SK-N-SH (cell line): ENCODE measurements around the gene AFF3. TPM values are rescaled to one million over a fixed set of nuclear protein-coding genes. Genes with fewer than 3 reads are reported as not detected.

Experiments
- CTCF ChIA-PET: fragments of 300-600, 350-600 bp; formaldehyde crosslinking; extraction: SDS; loops from one replicate; lab custom pipeline; 2021; lab: Yijun Ruan, JAX
- POLR2A ChIA-PET: fragments of 350-600 bp; sonication (Branson Sonifier 250); formaldehyde crosslinking; extraction: SDS; loops from one replicate; lab custom pipeline; 2020; ENCODE audit warnings: antibody characterized with exemption, inconsistent platforms; lab: Yijun Ruan, JAX
- DNase-seq: peaks from one replicate; pipeline ENCODE4 v3.0.0; 2012
- H2AFZ ChIP-seq: fragments of 200-600 bp; sonication (generic); 2 replicates; pipeline ENCODE4 v1.8.1; 2016; ENCODE audit warnings: antibody characterized with exemption, mild to moderate bottlenecking, low read depth
- H3F3A ChIP-seq: fragments of 200-600 bp; sonication (generic); replicated peaks from 2 replicates; pipeline ENCODE3; 2016; ENCODE audit warnings: antibody characterized with exemption, mild to moderate bottlenecking; ENCODE audit not compliant: insufficient read depth
- H3K27ac ChIP-seq, 2 experiments: fragments of 200-500 bp in 1 of 2; fragments of 200-600 bp in 1 of 2; sonication (Bioruptor generic) in 1 of 2; sonication (generic), shearing (Covaris generic) in 1 of 2; 2 replicates each; pipeline versions ENCODE4 v1.5.1 to v1.6.1; 2014 to 2016; ENCODE audit warnings: low read depth in 2 of 2, inconsistent platforms in 1 of 2, low read length in 1 of 2, mild to moderate bottlenecking in 1 of 2, mixed read lengths in 1 of 2
- H3K27me3 ChIP-seq: fragments of 200-600 bp; sonication (generic), shearing (Covaris generic); 2 replicates; pipeline ENCODE4 v1.6.1; 2016; ENCODE audit warnings: mixed run types; ENCODE audit not compliant: insufficient read depth
- H3K36me3 ChIP-seq, 2 experiments: fragments of 200-500 bp in 1 of 2; fragments of 200-600 bp in 1 of 2; sonication (Bioruptor generic) in 1 of 2; sonication (generic) in 1 of 2; replicated peaks in 1 of 2; 2 replicates each; pipeline versions ENCODE3 to v1.5.1; 2014 to 2016; ENCODE audit warnings: low read length in 1 of 2, mild to moderate bottlenecking in 1 of 2; ENCODE audit not compliant: insufficient read depth in 2 of 2, control insufficient read depth in 1 of 2
- H3K4me1 ChIP-seq, 2 experiments: fragments of 200-500 bp in 1 of 2; fragments of 200-600 bp in 1 of 2; sonication (Bioruptor generic) in 1 of 2; sonication (generic), shearing (Covaris generic) in 1 of 2; 2 replicates each; pipeline versions ENCODE4 v1.5.1 to v1.6.1; 2014 to 2016; ENCODE audit warnings: low read depth in 1 of 2, low read length in 1 of 2, mixed run types in 1 of 2; ENCODE audit not compliant: insufficient read depth in 2 of 2, control insufficient read depth in 1 of 2
- H3K4me2 ChIP-seq: fragments of 200-600 bp; sonication (generic), shearing (Covaris generic); 2 replicates; pipeline ENCODE4 v1.6.1; 2017; ENCODE audit warnings: mixed run types
- H3K4me3 ChIP-seq, 2 experiments: fragments of 200-500 bp in 1 of 2; fragments of 200-600 bp in 1 of 2; sonication (Bioruptor generic) in 1 of 2; sonication (generic), shearing (Covaris generic) in 1 of 2; 2 replicates each; pipeline versions ENCODE4 v1.5.1 to v1.8.1; 2014 to 2016; ENCODE audit warnings: low read depth in 2 of 2, inconsistent platforms in 1 of 2, low read length in 1 of 2, mild to moderate bottlenecking in 1 of 2, mixed read lengths in 1 of 2, moderate library complexity in 1 of 2
- H3K79me2 ChIP-seq: fragments of 200-600 bp; sonication (generic); 2 replicates; pipeline ENCODE4 v1.8.1; 2017; ENCODE audit warnings: mild to moderate bottlenecking; ENCODE audit not compliant: insufficient read depth
- H3K9ac ChIP-seq: fragments of 200-600 bp; sonication (generic); 2 replicates; pipeline ENCODE4 v1.6.1; 2017; ENCODE audit warnings: mixed run types
- H3K9me2 ChIP-seq: fragments of 200-600 bp; sonication (generic); 2 replicates; pipeline ENCODE4 v1.6.1; 2017; ENCODE audit warnings: mixed run types
- H3K9me3 ChIP-seq: fragments of 200-600 bp; sonication (generic); 2 replicates; pipeline ENCODE4 v1.6.1; 2017; ENCODE audit warnings: mixed run types, mild to moderate bottlenecking, moderate library complexity
- H4K20me1 ChIP-seq: fragments of 200-600 bp; sonication (generic); 2 replicates; pipeline ENCODE4 v1.6.1; 2017; ENCODE audit warnings: mild to moderate bottlenecking, mixed run types; ENCODE audit not compliant: insufficient read depth
- EZH2phosphoT487 ChIP-seq: fragments of 200-600 bp; sonication (generic); IDR thresholded peaks from 2 replicates; pipeline ENCODE4 v1.6.1; 2017; ENCODE audit warnings: low read depth, mixed run types, mild to moderate bottlenecking, antibody characterized with exemption, moderate library complexity, borderline replicate concordance
- FOSL2 ChIP-seq: IDR thresholded peaks from 2 replicates; pipeline ENCODE4 v1.4.0; 2012; ENCODE audit warnings: low read depth, mild to moderate bottlenecking, moderate library complexity, borderline replicate concordance
- FOXM1 ChIP-seq: IDR thresholded peaks from 2 replicates; pipeline ENCODE4 v1.4.0; 2012; ENCODE audit warnings: low read depth, mild to moderate bottlenecking
- GABPA ChIP-seq: IDR thresholded peaks from 2 replicates; pipeline ENCODE4 v1.4.0; 2012; ENCODE audit warnings: low read depth, mild to moderate bottlenecking
- GATA2 ChIP-seq: sonication (generic); formaldehyde crosslinking; IDR thresholded peaks from 2 replicates; pipeline ENCODE4 v1.5.0; 2020; ENCODE audit warnings: mild to moderate bottlenecking, missing genetic modification reagents
- JUND ChIP-seq: IDR thresholded peaks from 2 replicates; pipeline ENCODE4 v1.4.0; 2012
- MXI1 ChIP-seq: IDR thresholded peaks from 2 replicates; pipeline ENCODE4 v1.6.1; 2012; ENCODE audit warnings: mild to moderate bottlenecking, low read depth, low read length, improper control_type of control experiment
- NFIC ChIP-seq: IDR thresholded peaks from 2 replicates; pipeline ENCODE4 v1.4.0; 2012; ENCODE audit warnings: borderline replicate concordance
- NRF1 ChIP-seq: IDR thresholded peaks from 2 replicates; pipeline ENCODE4 v1.6.1; 2012; ENCODE audit warnings: low read depth, mild to moderate bottlenecking, low read length
- RXRA ChIP-seq: IDR thresholded peaks from 2 replicates; pipeline ENCODE4 v1.4.0; 2012; ENCODE audit warnings: low read depth, mild to moderate bottlenecking, borderline replicate concordance
- SMC3 ChIP-seq: IDR thresholded peaks from 2 replicates; pipeline ENCODE4 v1.6.1; 2012; ENCODE audit warnings: low read depth, low read length, improper control_type of control experiment
- TAF1 ChIP-seq: IDR thresholded peaks from 2 replicates; pipeline ENCODE4 v1.6.1; 2012; ENCODE audit warnings: low read depth, mild to moderate bottlenecking, low read length, moderate library complexity, borderline replicate concordance
- WGBS: methylation state at CpG from one replicate; pipeline ENCODE4 v1.1.6; 2017; ENCODE audit warnings: low lambda C conversion rate; 5-methylcytosine and 5-hydroxymethylcytosine counted together
- polyA plus RNA-seq, 3 experiments: library from polyadenylated mRNA; depleted of rRNA; stranded (reverse); fragments of >200 nt; gene quantifications; 2 replicates each; pipeline ENCODE4 v1.2.3, GENCODE V29; 2012
- TF ChIP-seq, protein P1 (sequence below): IDR thresholded peaks from 2 replicates; pipeline ENCODE4 v1.4.0; 2012; ENCODE audit warnings: low read depth, borderline replicate concordance
- TF ChIP-seq, protein P2 (sequence below): IDR thresholded peaks from 2 replicates; pipeline ENCODE4 v1.4.0; 2012; ENCODE audit warnings: low read depth

The AFF3 gene
- polyA plus RNA-seq, 1 of the 3 experiments (the other 2 are of a cell fraction) = 0.36 TPM

DNA sequence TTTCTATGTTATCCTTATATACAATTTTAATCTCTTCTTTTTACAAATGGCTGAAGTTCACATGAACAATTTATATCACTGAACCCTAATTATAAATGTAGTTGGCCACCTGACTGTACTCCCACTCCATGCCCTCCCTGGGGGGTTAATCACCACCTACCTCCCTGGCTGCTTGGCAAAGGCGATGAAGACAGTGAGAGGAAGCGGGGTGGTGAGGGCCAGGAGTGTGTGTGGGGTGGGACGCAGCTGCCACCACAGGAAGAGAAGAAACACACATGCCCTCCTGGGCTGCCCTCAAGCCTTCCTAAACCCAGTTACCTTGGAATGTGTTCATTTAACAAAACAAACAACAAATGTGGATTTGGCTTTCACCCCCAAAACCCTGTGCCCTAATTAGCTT is 565.6 kb downstream of the AFF3 start (continued):
- no peak for TF ChIP-seq RXRA
- TF ChIP-seq FOSL2 = no peak
- TF ChIP-seq GATA2 (CRISPR knock-in tag) = no peak
- no peak for TF ChIP-seq MXI1
- TF ChIP-seq SMC3 = no peak

DNA sequence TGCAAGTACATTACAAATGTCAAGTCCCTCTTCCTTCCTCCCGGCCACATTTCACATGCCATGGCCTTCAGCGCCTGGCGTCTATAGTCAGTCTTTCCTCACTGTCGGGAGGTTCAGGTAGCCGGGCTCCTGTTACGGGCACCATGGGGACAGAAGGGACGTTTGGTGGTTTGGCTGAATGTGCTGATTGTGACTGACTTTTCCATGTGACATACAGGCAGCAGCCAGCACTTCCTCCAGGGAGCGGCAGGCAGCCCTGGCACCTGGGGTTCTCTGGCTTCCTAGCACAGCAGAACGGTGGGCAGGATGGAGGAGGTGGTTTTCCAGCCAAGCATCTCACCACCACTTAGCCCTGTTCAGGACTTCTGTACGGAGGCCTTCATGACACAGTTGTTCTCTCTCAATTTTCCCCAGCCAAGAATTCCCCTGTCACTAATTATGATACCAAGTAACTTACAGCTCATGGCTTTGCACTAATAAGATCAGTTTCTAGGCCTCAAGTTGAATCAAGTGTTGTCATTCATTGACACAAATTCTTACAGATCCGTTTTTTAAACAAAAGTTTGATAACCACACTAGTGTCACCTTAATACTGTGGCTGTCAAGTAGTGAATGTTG is 568.6 kb downstream of the AFF3 start:
- Histone ChIP-seq H3K36me3 (no peaks in the 10 kb centered on the region), H4K20me1 (no peaks in the 10 kb centered on the region), H3K4me3 (no peak overlapping the region), H3K9me2 (no peaks in the 10 kb centered on the region), H3K4me1 (no peaks in the 10 kb centered on the region), H3K9ac (no peak overlapping the region)
- 70% methylated on average over 11 of the region's 11 CpGs for whole genome bisulfite sequencing
- TF ChIP-seq, protein P1, sequence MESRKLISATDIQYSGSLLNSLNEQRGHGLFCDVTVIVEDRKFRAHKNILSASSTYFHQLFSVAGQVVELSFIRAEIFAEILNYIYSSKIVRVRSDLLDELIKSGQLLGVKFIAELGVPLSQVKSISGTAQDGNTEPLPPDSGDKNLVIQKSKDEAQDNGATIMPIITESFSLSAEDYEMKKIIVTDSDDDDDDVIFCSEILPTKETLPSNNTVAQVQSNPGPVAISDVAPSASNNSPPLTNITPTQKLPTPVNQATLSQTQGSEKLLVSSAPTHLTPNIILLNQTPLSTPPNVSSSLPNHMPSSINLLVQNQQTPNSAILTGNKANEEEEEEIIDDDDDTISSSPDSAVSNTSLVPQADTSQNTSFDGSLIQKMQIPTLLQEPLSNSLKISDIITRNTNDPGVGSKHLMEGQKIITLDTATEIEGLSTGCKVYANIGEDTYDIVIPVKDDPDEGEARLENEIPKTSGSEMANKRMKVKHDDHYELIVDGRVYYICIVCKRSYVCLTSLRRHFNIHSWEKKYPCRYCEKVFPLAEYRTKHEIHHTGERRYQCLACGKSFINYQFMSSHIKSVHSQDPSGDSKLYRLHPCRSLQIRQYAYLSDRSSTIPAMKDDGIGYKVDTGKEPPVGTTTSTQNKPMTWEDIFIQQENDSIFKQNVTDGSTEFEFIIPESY = no peak
- TF ChIP-seq NRF1 (no peak), NFIC (no peak), JUND (no peak), MXI1 (no peak), GATA2 (CRISPR knock-in tag) (no peak), EZH2phosphoT487 (no peak), TAF1 (no peak), FOXM1 (no peak), GABPA (no peak)
- TF ChIP-seq, protein P2, sequence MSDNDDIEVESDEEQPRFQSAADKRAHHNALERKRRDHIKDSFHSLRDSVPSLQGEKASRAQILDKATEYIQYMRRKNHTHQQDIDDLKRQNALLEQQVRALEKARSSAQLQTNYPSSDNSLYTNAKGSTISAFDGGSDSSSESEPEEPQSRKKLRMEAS = no peak
- TF ChIP-seq, all 33 proteins: peak for 0
- Histone ChIP-seq H3K9me3 (no peaks in the 10 kb centered on the region), H3F3A (no peaks in the 10 kb centered on the region), H3K27ac (no peak overlapping the region), H3K27me3 (no peaks in the 10 kb centered on the region), H3K79me2 (no peaks in the 10 kb centered on the region), H3K4me2 (no peak overlapping the region), H2AFZ (no peak overlapping the region)
- ChIA-PET CTCF (interaction anchor here (1.5 to 2.1 kb wide), 2 partner anchors 14 to 687 kb away, joined by 4 to 14 read pairs; no protein-coding TSS in a partner anchor), POLR2A (no interaction called here)
- DNase-seq = no peak
